Measurements from ENCODE around the gene KCNF1. TPM values are rescaled to one million over a fixed set of nuclear protein-coding genes. Genes with fewer than 3 reads are reported as not detected.

KCNF1 gene
- total RNA-seq, 1 donor from 2014 or later: 0.55 TPM

- Mint-ChIP-seq H3K9me3 (ENCODE audit: low read depth) (no peaks in the 10 kb centered on the region), H3K4me3 (ENCODE audit: low read depth) (no peak overlapping the region), H3K27me3 (peaks cover 24% of the 10 kb centered on the region), H3K4me1 (ENCODE audit: low read depth) (no peaks in the 10 kb centered on the region), H3K27ac (no peak overlapping the region), H3K36me3 (ENCODE audit: insufficient read depth) (no peaks in the 10 kb centered on the region)
- no peak for TF ChIP-seq CTCF (IDR thresholded peaks at IDR 0.05; ENCODE audit: unreplicated experiment)
- DNase-seq (ENCODE audit: low spot score, unreplicated experiment): no peak
Observed at GRCh38 chr2:10864861-10865636, 46.7 kb upstream of the KCNF1 start.

- Mint-ChIP-seq H3K4me3 (ENCODE audit: low read depth) (no peak overlapping the region), H3K36me3 (ENCODE audit: insufficient read depth) (no peaks in the 10 kb centered on the region), H3K4me1 (ENCODE audit: low read depth) (no peaks in the 10 kb centered on the region), H3K27me3 (peaks cover 24% of the 10 kb centered on the region), H3K9me3 (ENCODE audit: low read depth) (no peaks in the 10 kb centered on the region), H3K27ac (no peak overlapping the region)
- no peak for TF ChIP-seq CTCF (IDR thresholded peaks at IDR 0.05; ENCODE audit: unreplicated experiment)
- no peak for DNase-seq (ENCODE audit: low spot score, unreplicated experiment)
Observed at GRCh38 chr2:10865841-10866240, 45.9 kb upstream of the KCNF1 start.

- no peak for TF ChIP-seq CTCF (IDR thresholded peaks at IDR 0.05; ENCODE audit: unreplicated experiment)
- no peak overlapping the region for H3K27ac Mint-ChIP-seq
- DNase-seq (ENCODE audit: low spot score, unreplicated experiment): no peak
- peaks cover 17% of the 10 kb centered on the region for H3K27me3 Mint-ChIP-seq
- no peaks in the 10 kb centered on the region for H3K36me3 Mint-ChIP-seq (ENCODE audit: insufficient read depth)
- no peak overlapping the region for H3K4me3 Mint-ChIP-seq (ENCODE audit: low read depth)
- peaks cover 5% of the 10 kb centered on the region for H3K9me3 Mint-ChIP-seq (ENCODE audit: low read depth)
- H3K4me1 Mint-ChIP-seq (ENCODE audit: low read depth): no peaks in the 10 kb centered on the region
Observed at GRCh38 chr2:10867692-10868420, 43.9 kb upstream of the KCNF1 start.

- no peak for DNase-seq (ENCODE audit: low spot score, unreplicated experiment)
- peaks cover 13% of the 10 kb centered on the region for H3K27me3 Mint-ChIP-seq
Observed at GRCh38 chr2:10868465-10869314, 43.0 kb upstream of the KCNF1 start.

More at GRCh38 chr2:10868465-10869314, 43.0 kb upstream of the KCNF1 start:
- Mint-ChIP-seq H3K4me3 (ENCODE audit: low read depth) (no peak overlapping the region), H3K36me3 (ENCODE audit: insufficient read depth) (no peaks in the 10 kb centered on the region), H3K4me1 (ENCODE audit: low read depth) (no peaks in the 10 kb centered on the region), H3K9me3 (ENCODE audit: low read depth) (peaks cover 5% of the 10 kb centered on the region), H3K27ac (no peak overlapping the region)
- no peak for TF ChIP-seq CTCF (IDR thresholded peaks at IDR 0.05; ENCODE audit: unreplicated experiment)
